ENCODE measurements around the gene RAB11A. TPM values are rescaled to one million over a fixed set of nuclear protein-coding genes. Genes with fewer than 3 reads are reported as not detected.

Gene RAB11A
- total RNA-seq, 1 experiment from 2014 or later, result 139 TPM

- no peaks in the 10 kb centered on the region for H3K9me3 Mint-ChIP-seq (ENCODE audit: unreplicated experiment)
- no peak overlapping the region for H3K27ac Mint-ChIP-seq (ENCODE audit: low read depth, unreplicated experiment)
- no TSS peak for BruUV-seq (replicated peaks)
- H3K36me3 Mint-ChIP-seq (ENCODE audit: insufficient read depth, unreplicated experiment), result peaks cover 35% of the 10 kb centered on the region
- intact Hi-C loops (cut with micrococcal nuclease), result no loop called here
- DNase-seq (ENCODE audit: unreplicated experiment), result no peak
- ChIA-PET POLR2A (interaction anchor here (0.6 to 1.6 kb wide), 6 partner anchors 8 to 151 kb away, joined by 3 to 8 read pairs (median 3); no protein-coding TSS in a partner anchor), CTCF (no interaction called here)
- H3K27me3 Mint-ChIP-seq (ENCODE audit: insufficient read depth, unreplicated experiment), result no peaks in the 10 kb centered on the region
- TF ChIP-seq CTCF (IDR thresholded peaks at IDR 0.05; ENCODE audit: unreplicated experiment), result no peak
- no peak overlapping the region for H3K4me3 Mint-ChIP-seq (ENCODE audit: unreplicated experiment)
- peaks cover 15% of the 10 kb centered on the region for H3K4me1 Mint-ChIP-seq (ENCODE audit: insufficient read depth, unreplicated experiment)
Measured at GRCh38 chr15:65901336-65901735, 32.0 kb downstream of the RAB11A start.

- peaks cover 15% of the 10 kb centered on the region for H3K4me1 Mint-ChIP-seq (ENCODE audit: insufficient read depth, unreplicated experiment)
- ChIA-PET POLR2A (interaction anchor here (0.6 to 1.6 kb wide), 6 partner anchors 8 to 291 kb away, joined by 3 to 8 read pairs (median 3); no protein-coding TSS in a partner anchor), CTCF (no interaction called here)
- BruUV-seq (replicated peaks), result no TSS peak
- no peak for DNase-seq (ENCODE audit: unreplicated experiment)
- H3K27me3 Mint-ChIP-seq (ENCODE audit: insufficient read depth, unreplicated experiment), result no peaks in the 10 kb centered on the region
- no peak overlapping the region for H3K4me3 Mint-ChIP-seq (ENCODE audit: unreplicated experiment)
- H3K27ac Mint-ChIP-seq (ENCODE audit: low read depth, unreplicated experiment), result no peak overlapping the region
- TF ChIP-seq CTCF (IDR thresholded peaks at IDR 0.05; ENCODE audit: unreplicated experiment), result no peak
- intact Hi-C loops (cut with micrococcal nuclease), result no loop called here
- no peaks in the 10 kb centered on the region for H3K9me3 Mint-ChIP-seq (ENCODE audit: unreplicated experiment)
- H3K36me3 Mint-ChIP-seq (ENCODE audit: insufficient read depth, unreplicated experiment), result peaks cover 36% of the 10 kb centered on the region
Measured at GRCh38 chr15:65901836-65902235, 32.5 kb downstream of the RAB11A start.

GRCh38 chr15:65902373-65902772 is 33.1 kb downstream of the RAB11A start:
- H3K27ac Mint-ChIP-seq (ENCODE audit: low read depth, unreplicated experiment), result no peak overlapping the region

More at GRCh38 chr15:65902373-65902772, 33.1 kb downstream of the RAB11A start:
- TF ChIP-seq CTCF (IDR thresholded peaks at IDR 0.05; ENCODE audit: unreplicated experiment), result no peak
- POLR2A ChIA-PET, result interaction anchor here (0.6 to 1.6 kb wide), 8 partner anchors 9 to 292 kb away, joined by 3 to 8 read pairs (median 3); no protein-coding TSS in a partner anchor
- Mint-ChIP-seq H3K4me1 (ENCODE audit: insufficient read depth, unreplicated experiment) (peaks cover 15% of the 10 kb centered on the region), H3K36me3 (ENCODE audit: insufficient read depth, unreplicated experiment) (peaks cover 36% of the 10 kb centered on the region), H3K27me3 (ENCODE audit: insufficient read depth, unreplicated experiment) (no peaks in the 10 kb centered on the region), H3K4me3 (ENCODE audit: unreplicated experiment) (no peak overlapping the region), H3K9me3 (ENCODE audit: unreplicated experiment) (no peaks in the 10 kb centered on the region)
- DNase-seq (ENCODE audit: unreplicated experiment), result peak; percentile 85
- intact Hi-C loops (cut with micrococcal nuclease), result no loop called here
- CTCF ChIA-PET, result no interaction called here
- BruUV-seq (replicated peaks), result no TSS peak

Measured in MCF 10A (cell line).